ENCODE measurements around the gene RNF166.

DNA sequence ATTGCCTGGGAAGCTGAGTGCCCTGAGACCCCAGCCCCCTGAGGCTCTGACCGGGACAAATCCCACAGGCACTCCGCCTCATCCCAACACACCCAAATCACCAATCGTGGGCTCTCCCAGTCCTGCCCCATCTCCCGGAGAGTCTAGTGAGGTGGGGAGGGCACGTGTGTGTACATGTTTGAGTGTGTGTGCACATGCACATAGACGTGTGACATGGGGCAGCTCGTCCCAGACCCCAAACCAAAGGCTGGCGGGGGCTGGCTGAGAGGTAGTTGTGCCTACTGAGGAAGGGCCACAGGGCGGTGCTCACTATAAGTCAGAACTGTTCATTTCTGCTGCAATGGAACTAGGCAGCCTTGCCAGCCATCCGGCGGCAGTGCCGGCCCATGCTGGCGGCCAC, 28.5 kb downstream of the RNF166 start:
- TF ChIP-seq, protein P1, sequence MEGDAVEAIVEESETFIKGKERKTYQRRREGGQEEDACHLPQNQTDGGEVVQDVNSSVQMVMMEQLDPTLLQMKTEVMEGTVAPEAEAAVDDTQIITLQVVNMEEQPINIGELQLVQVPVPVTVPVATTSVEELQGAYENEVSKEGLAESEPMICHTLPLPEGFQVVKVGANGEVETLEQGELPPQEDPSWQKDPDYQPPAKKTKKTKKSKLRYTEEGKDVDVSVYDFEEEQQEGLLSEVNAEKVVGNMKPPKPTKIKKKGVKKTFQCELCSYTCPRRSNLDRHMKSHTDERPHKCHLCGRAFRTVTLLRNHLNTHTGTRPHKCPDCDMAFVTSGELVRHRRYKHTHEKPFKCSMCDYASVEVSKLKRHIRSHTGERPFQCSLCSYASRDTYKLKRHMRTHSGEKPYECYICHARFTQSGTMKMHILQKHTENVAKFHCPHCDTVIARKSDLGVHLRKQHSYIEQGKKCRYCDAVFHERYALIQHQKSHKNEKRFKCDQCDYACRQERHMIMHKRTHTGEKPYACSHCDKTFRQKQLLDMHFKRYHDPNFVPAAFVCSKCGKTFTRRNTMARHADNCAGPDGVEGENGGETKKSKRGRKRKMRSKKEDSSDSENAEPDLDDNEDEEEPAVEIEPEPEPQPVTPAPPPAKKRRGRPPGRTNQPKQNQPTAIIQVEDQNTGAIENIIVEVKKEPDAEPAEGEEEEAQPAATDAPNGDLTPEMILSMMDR (IDR thresholded peaks at IDR 0.05), result no peak
- TF ChIP-seq CREB1 (CRISPR knock-in tag; IDR thresholded peaks at IDR 0.05) (no peak), SMAD4 (CRISPR knock-in tag; IDR thresholded peaks at IDR 0.05) (no peak), SMAD3 (CRISPR knock-in tag; IDR thresholded peaks at IDR 0.05; ENCODE audit: borderline replicate concordance) (no peak), ZNF138 (CRISPR knock-in tag; conservative IDR thresholded peaks at IDR 0.05) (no peak), NFE2L1 (CRISPR knock-in tag; IDR thresholded peaks at IDR 0.05) (no peak), TEAD4 (CRISPR knock-in tag; IDR thresholded peaks at IDR 0.05) (no peak)
- TF ChIP-seq, protein P2, sequence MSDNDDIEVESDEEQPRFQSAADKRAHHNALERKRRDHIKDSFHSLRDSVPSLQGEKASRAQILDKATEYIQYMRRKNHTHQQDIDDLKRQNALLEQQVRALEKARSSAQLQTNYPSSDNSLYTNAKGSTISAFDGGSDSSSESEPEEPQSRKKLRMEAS (CRISPR knock-in tag; IDR thresholded peaks at IDR 0.05), result no peak
- TF ChIP-seq, protein P3, sequence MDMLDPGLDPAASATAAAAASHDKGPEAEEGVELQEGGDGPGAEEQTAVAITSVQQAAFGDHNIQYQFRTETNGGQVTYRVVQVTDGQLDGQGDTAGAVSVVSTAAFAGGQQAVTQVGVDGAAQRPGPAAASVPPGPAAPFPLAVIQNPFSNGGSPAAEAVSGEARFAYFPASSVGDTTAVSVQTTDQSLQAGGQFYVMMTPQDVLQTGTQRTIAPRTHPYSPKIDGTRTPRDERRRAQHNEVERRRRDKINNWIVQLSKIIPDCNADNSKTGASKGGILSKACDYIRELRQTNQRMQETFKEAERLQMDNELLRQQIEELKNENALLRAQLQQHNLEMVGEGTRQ (CRISPR knock-in tag; IDR thresholded peaks at IDR 0.05), result no peak

Data from WTC11 (cell line).